Tibial artery (tissue), 4 donors: ENCODE measurements around the gene THRB.
A peak's percentile ranks its signal among the peaks of the same experiment; 100 is the strongest.
"Not testable (repeated sequence)": the region's sequence is repeated elsewhere in the genome, so short reads cannot be mapped to it uniquely, and the experiment has no call there.

Experiments used
- DNase-seq, 2 donors: peaks; one replicate each; pipeline ENCODE4 v3.0.0-alpha.2; 2019
- H3K27ac ChIP-seq, 2 donors: fragments of 200-600 bp; sonication (generic) in 1 of 2; 1 replicate in 1 of 2; 2 replicates in 1 of 2; pipeline ENCODE4 v1.5.1; 2018 to 2019; ENCODE audit warnings: mild to moderate bottlenecking in 1 of 2
- H3K27me3 ChIP-seq, 2 donors: fragments of 200-600 bp; sonication (generic) in 1 of 2; one replicate each; pipeline versions ENCODE4 v1.5.1 to v1.6.0; 2016 to 2019
- H3K36me3 ChIP-seq, 3 donors: fragments of 200-600 bp; sonication (generic) in 2 of 3; one replicate each; pipeline ENCODE4 v1.5.1; 2016 to 2019; ENCODE audit warnings: mild to moderate bottlenecking in 2 of 3
- H3K4me1 ChIP-seq, 4 donors: fragments of 200-600 bp; sonication (generic) in 2 of 4; 1 replicate in 3 of 4; 2 replicates in 1 of 4; pipeline ENCODE4 v1.5.1; 2016 to 2019
- H3K4me3 ChIP-seq, 2 donors: fragments of 200-600 bp; sonication (generic) in 1 of 2; 1 replicate in 1 of 2; 2 replicates in 1 of 2; pipeline ENCODE4 v1.5.1; 2018 to 2019; ENCODE audit warnings: mild to moderate bottlenecking in 2 of 2
- H3K9me3 ChIP-seq, 3 donors: fragments of 200-600 bp; sonication (generic) in 1 of 3; one replicate each; pipeline ENCODE4 v1.5.1; 2016 to 2019
- CTCF ChIP-seq, 2 experiments: fragments of 200-600 bp in 1 of 2; fragments of 450-650 bp in 1 of 2; IDR thresholded peaks; one replicate each; pipeline ENCODE4 v1.5.1; 2017 to 2019; ENCODE audit warnings: antibody characterized with exemption in 2 of 2, mild to moderate bottlenecking in 1 of 2, moderate library complexity in 1 of 2
- intact Hi-C: fragments of 100-400 bp; cut with DNase I; formaldehyde crosslinking; loops from one replicate; pipeline ENCODE4 v1.15.0; 2023; ENCODE audit warnings: low total_unique reads

Gene THRB

GRCh38 chr3:24096271-24096670 is 398.4 kb downstream of the THRB start:
- no peaks in the 10 kb centered on the region for H3K27me3 ChIP-seq
- H3K4me3 ChIP-seq: no peak overlapping the region
- H3K36me3 ChIP-seq: no peaks in the 10 kb centered on the region
- H3K27ac ChIP-seq: peak overlapping the region; percentile 29 to 59
- intact Hi-C loops: no loop called here
- no peak for TF ChIP-seq CTCF (IDR thresholded peaks at IDR 0.05)
- no peaks in the 10 kb centered on the region for H3K9me3 ChIP-seq
- DNase-seq: no peak
- peaks cover 0 to 36% (median 18%) of the 10 kb centered on the region in 4 donors for H3K4me1 ChIP-seq

GRCh38 chr3:24094818-24095217 is 399.8 kb downstream of the THRB start:
- not testable (repeated sequence) for H3K27ac ChIP-seq

GRCh38 chr3:24088782-24089181 is 405.9 kb downstream of the THRB start:
- Histone ChIP-seq H3K4me3 (no peak overlapping the region), H3K27ac (no peak overlapping the region), H3K9me3 (no peaks in the 10 kb centered on the region), H3K4me1 (peaks cover 0 to 24% (median 10%) of the 10 kb centered on the region in 4 donors), H3K27me3 (no peaks in the 10 kb centered on the region), H3K36me3 (no peaks in the 10 kb centered on the region)
- TF ChIP-seq CTCF (IDR thresholded peaks at IDR 0.05): no peak
- no peak for DNase-seq
- intact Hi-C loops: no loop called here

More at GRCh38 chr3:24094818-24095217, 399.8 kb downstream of the THRB start:
- H3K27me3 ChIP-seq, DNase-seq, intact Hi-C loops, H3K4me3 ChIP-seq, H3K9me3 ChIP-seq, H3K36me3 ChIP-seq: not testable (repeated sequence)
- peaks cover 0 to 27% (median 16%) of the 10 kb centered on the region in 4 donors for H3K4me1 ChIP-seq

GRCh38 chr3:24087469-24087868 is 407.2 kb downstream of the THRB start:
- Histone ChIP-seq H3K27ac (peak overlapping the region in 1 of 2 donors; percentile 46), H3K9me3 (no peaks in the 10 kb centered on the region), H3K36me3 (no peaks in the 10 kb centered on the region), H3K4me1 (peaks cover 0 to 24% (median 10%) of the 10 kb centered on the region in 4 donors), H3K4me3 (no peak overlapping the region), H3K27me3 (no peaks in the 10 kb centered on the region)
- TF ChIP-seq CTCF (IDR thresholded peaks at IDR 0.05): no peak
- intact Hi-C loops: no loop called here
- DNase-seq: no peak

GRCh38 chr3:24086617-24087404 is 407.8 kb downstream of the THRB start:
- H3K4me1 ChIP-seq: peaks cover 0 to 24% (median 10%) of the 10 kb centered on the region in 4 donors
- no peak for DNase-seq
- TF ChIP-seq CTCF (IDR thresholded peaks at IDR 0.05): no peak
- H3K4me3 ChIP-seq: no peak overlapping the region
- no peaks in the 10 kb centered on the region for H3K27me3 ChIP-seq
- intact Hi-C loops: no loop called here
- no peaks in the 10 kb centered on the region for H3K9me3 ChIP-seq
- peak overlapping the region; percentile 5 to 46 for H3K27ac ChIP-seq
- no peaks in the 10 kb centered on the region for H3K36me3 ChIP-seq

- Histone ChIP-seq H3K27me3 (no peaks in the 10 kb centered on the region), H3K36me3 (no peaks in the 10 kb centered on the region), H3K4me1 (peaks cover 0 to 24% (median 10%) of the 10 kb centered on the region in 4 donors), H3K27ac (peak overlapping the region; percentile 5 to 46), H3K9me3 (no peaks in the 10 kb centered on the region), H3K4me3 (no peak overlapping the region)
- intact Hi-C loops: no loop called here
- no peak for DNase-seq
- TF ChIP-seq CTCF (IDR thresholded peaks at IDR 0.05): no peak
These were observed 408.4 kb downstream of the THRB start for GRCh38 chr3:24086206-24086605.
